ENCODE results near the gene ARFRP1. TPM values are rescaled to one million over a fixed set of nuclear protein-coding genes. Genes with fewer than 3 reads are reported as not detected.

The ARFRP1 gene
- total RNA-seq, 1 experiment from 2014 or later, result 71.2 TPM

DNA sequence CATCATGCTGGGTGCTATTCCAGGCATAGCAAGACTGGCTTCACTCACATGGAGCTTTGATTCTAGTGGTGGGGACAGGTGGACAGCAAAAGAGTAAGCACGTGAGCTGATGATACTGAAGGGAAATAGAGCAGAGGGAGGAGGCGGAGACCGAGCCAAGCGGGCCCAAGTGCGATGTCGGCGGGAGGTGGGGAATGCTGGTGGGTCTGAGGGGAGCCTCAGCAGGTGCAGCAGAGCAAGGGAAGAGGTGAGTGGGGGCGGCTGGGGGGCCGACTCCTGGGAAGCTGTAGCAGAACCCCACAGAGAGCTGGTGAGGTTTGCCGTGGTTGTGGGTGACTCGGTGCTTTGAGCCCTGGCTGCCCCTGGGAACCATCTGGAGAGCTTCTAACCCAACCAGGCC lies 39.4 kb downstream of the ARFRP1 start:
- Histone ChIP-seq H3K9ac (ENCODE audit: low read length) (no peak overlapping the region), H3K79me2 (ENCODE audit: low read length) (no peaks in the 10 kb centered on the region), H3K9me3 (ENCODE audit: low read length) (no peaks in the 10 kb centered on the region), H3K9me2 (replicated peaks; ENCODE audit: low read length) (no peaks in the 10 kb centered on the region), H4K20me1 (ENCODE audit: low read length) (no peaks in the 10 kb centered on the region), H2AFZ (ENCODE audit: low read length) (no peak overlapping the region), H3K27me3 (ENCODE audit: low read length) (no peaks in the 10 kb centered on the region), H3K36me3 (ENCODE audit: low read depth, low read length) (peaks cover 36% of the 10 kb centered on the region), H3K4me3 (ENCODE audit: low read length) (no peak overlapping the region), H3F3A (ENCODE audit: low read length, unreplicated experiment) (no peaks in the 10 kb centered on the region), H3K27ac (ENCODE audit: low read length) (no peak overlapping the region), H3K4me1 (ENCODE audit: insufficient read depth, low read length) (no peaks in the 10 kb centered on the region), H3K4me2 (ENCODE audit: low read length) (no peak overlapping the region)
- no TSS peak for BruUV-seq (replicated peaks)
- POLR2A ChIA-PET (ENCODE audit: unreplicated experiment), result no interaction called here
- DNase-seq, result no peak
- intact Hi-C loops (cut with micrococcal nuclease), result no loop called here
- TF ChIP-seq EZH2 (IDR thresholded peaks at IDR 0.05; ENCODE audit: low read length, unreplicated experiment) (no peak), EZH2phosphoT487 (IDR thresholded peaks at IDR 0.05; ENCODE audit: borderline replicate concordance, low read length) (no peak)
- TF ChIP-seq, protein P1, sequence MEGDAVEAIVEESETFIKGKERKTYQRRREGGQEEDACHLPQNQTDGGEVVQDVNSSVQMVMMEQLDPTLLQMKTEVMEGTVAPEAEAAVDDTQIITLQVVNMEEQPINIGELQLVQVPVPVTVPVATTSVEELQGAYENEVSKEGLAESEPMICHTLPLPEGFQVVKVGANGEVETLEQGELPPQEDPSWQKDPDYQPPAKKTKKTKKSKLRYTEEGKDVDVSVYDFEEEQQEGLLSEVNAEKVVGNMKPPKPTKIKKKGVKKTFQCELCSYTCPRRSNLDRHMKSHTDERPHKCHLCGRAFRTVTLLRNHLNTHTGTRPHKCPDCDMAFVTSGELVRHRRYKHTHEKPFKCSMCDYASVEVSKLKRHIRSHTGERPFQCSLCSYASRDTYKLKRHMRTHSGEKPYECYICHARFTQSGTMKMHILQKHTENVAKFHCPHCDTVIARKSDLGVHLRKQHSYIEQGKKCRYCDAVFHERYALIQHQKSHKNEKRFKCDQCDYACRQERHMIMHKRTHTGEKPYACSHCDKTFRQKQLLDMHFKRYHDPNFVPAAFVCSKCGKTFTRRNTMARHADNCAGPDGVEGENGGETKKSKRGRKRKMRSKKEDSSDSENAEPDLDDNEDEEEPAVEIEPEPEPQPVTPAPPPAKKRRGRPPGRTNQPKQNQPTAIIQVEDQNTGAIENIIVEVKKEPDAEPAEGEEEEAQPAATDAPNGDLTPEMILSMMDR (conservative IDR thresholded peaks at IDR 0.05; ENCODE audit: low read depth, low read length), result no peak
- CTCF ChIA-PET, result no interaction called here
- no peak for ATAC-seq

GRCh38 chr20:63667858-63668257 lies 39.9 kb downstream of the ARFRP1 start:
- Histone ChIP-seq H2AFZ (ENCODE audit: low read length) (no peak overlapping the region), H3K9me3 (ENCODE audit: low read length) (no peaks in the 10 kb centered on the region), H3K4me1 (ENCODE audit: insufficient read depth, low read length) (no peaks in the 10 kb centered on the region), H3K9me2 (replicated peaks; ENCODE audit: low read length) (no peaks in the 10 kb centered on the region), H3F3A (ENCODE audit: low read length, unreplicated experiment) (no peaks in the 10 kb centered on the region), H3K9ac (ENCODE audit: low read length) (no peak overlapping the region), H3K4me3 (ENCODE audit: low read length) (no peak overlapping the region), H3K27me3 (ENCODE audit: low read length) (no peaks in the 10 kb centered on the region), H4K20me1 (ENCODE audit: low read length) (no peaks in the 10 kb centered on the region), H3K36me3 (ENCODE audit: low read depth, low read length) (peaks cover 41% of the 10 kb centered on the region), H3K79me2 (ENCODE audit: low read length) (no peaks in the 10 kb centered on the region), H3K27ac (ENCODE audit: low read length) (no peak overlapping the region), H3K4me2 (ENCODE audit: low read length) (no peak overlapping the region)
- TF ChIP-seq EZH2 (IDR thresholded peaks at IDR 0.05; ENCODE audit: low read length, unreplicated experiment), result no peak
- TF ChIP-seq EZH2phosphoT487 (IDR thresholded peaks at IDR 0.05; ENCODE audit: borderline replicate concordance, low read length), result no peak
- TF ChIP-seq, protein P1 (conservative IDR thresholded peaks at IDR 0.05; ENCODE audit: low read depth, low read length), result no peak
- ChIA-PET CTCF (no interaction called here), POLR2A (ENCODE audit: unreplicated experiment) (no interaction called here)
- DNase-seq (no peak), ATAC-seq (no peak)
- BruUV-seq (replicated peaks), result no TSS peak
- intact Hi-C loops (cut with micrococcal nuclease), result no loop called here

GRCh38 chr20:63665708-63666107 lies 42.1 kb downstream of the ARFRP1 start:
- H3K79me2 ChIP-seq (ENCODE audit: low read length), result peaks cover 2% of the 10 kb centered on the region
- intact Hi-C loops (cut with micrococcal nuclease), result no loop called here
- H3K27me3 ChIP-seq (ENCODE audit: low read length), result no peaks in the 10 kb centered on the region
- H3K4me2 ChIP-seq (ENCODE audit: low read length), result no peak overlapping the region
- no peak overlapping the region for H2AFZ ChIP-seq (ENCODE audit: low read length)
- no peaks in the 10 kb centered on the region for H3K9me2 ChIP-seq (replicated peaks; ENCODE audit: low read length)
- no peaks in the 10 kb centered on the region for H3K4me1 ChIP-seq (ENCODE audit: insufficient read depth, low read length)
- H3F3A ChIP-seq (ENCODE audit: low read length, unreplicated experiment), result no peaks in the 10 kb centered on the region
- H4K20me1 ChIP-seq (ENCODE audit: low read length), result no peaks in the 10 kb centered on the region
- TF ChIP-seq, protein P1 (conservative IDR thresholded peaks at IDR 0.05; ENCODE audit: low read depth, low read length), result no peak
- no peak for TF ChIP-seq EZH2 (IDR thresholded peaks at IDR 0.05; ENCODE audit: low read length, unreplicated experiment)
- TF ChIP-seq EZH2phosphoT487 (IDR thresholded peaks at IDR 0.05; ENCODE audit: borderline replicate concordance, low read length), result no peak
- BruUV-seq (replicated peaks), result no TSS peak
- H3K9ac ChIP-seq (ENCODE audit: low read length), result no peak overlapping the region
- no peak overlapping the region for H3K4me3 ChIP-seq (ENCODE audit: low read length)
- CTCF ChIA-PET, result no interaction called here
- ATAC-seq (no peak), DNase-seq (no peak)
- no peaks in the 10 kb centered on the region for H3K9me3 ChIP-seq (ENCODE audit: low read length)
- H3K36me3 ChIP-seq (ENCODE audit: low read depth, low read length), result peaks cover 56% of the 10 kb centered on the region
- H3K27ac ChIP-seq (ENCODE audit: low read length), result no peak overlapping the region
- POLR2A ChIA-PET (ENCODE audit: unreplicated experiment), result no interaction called here

Measured in PC-3 (cell line).